HK-2 (cell line): ENCODE results near the gene MYDGF.
"Not testable (repeated sequence)": the region's sequence is repeated elsewhere in the genome, so short reads cannot be mapped to it uniquely, and the experiment has no call there.

Source experiments
- DNase-seq: peaks from one replicate; pipeline ENCODE4 v3.0.0-alpha.2; 2018; ENCODE audit not compliant: unreplicated experiment

MYDGF gene

GRCh38 chr19:4669723-4670480, at the start of gene MYDGF:
TSS of gene MYDGF (minus strand) at chr19:4670342. CDS start at chr19:4670334, 8 bp downstream.
- peak; percentile 90 for DNase-seq

- no peak for DNase-seq
Observed at GRCh38 chr19:4719499-4719866, 49.3 kb upstream of the MYDGF start.

- DNase-seq, result no peak
Observed at GRCh38 chr19:4717966-4718701, 48.0 kb upstream of the MYDGF start.

- no peak for DNase-seq
Observed at GRCh38 chr19:4717191-4717965, 47.2 kb upstream of the MYDGF start.

- no peak for DNase-seq
Observed at GRCh38 chr19:4715529-4716221, 45.5 kb upstream of the MYDGF start.

GRCh38 chr19:4715178-4715528, 45.0 kb upstream of the MYDGF start:
- DNase-seq, result not testable (repeated sequence)

- DNase-seq, result no peak
Observed at GRCh38 chr19:4714016-4714415, 43.9 kb upstream of the MYDGF start.

- DNase-seq, result peak; percentile 97
Observed at GRCh38 chr19:4713384-4713951, 43.3 kb upstream of the MYDGF start.

- DNase-seq, result no peak
Observed at GRCh38 chr19:4712771-4713170, 42.6 kb upstream of the MYDGF start.

GRCh38 chr19:4711211-4711610, 41.1 kb upstream of the MYDGF start:
- no peak for DNase-seq

GRCh38 chr19:4710281-4710600, 40.1 kb upstream of the MYDGF start:
- DNase-seq, result no peak

GRCh38 chr19:4709440-4710280, 39.5 kb upstream of the MYDGF start:
- DNase-seq, result peak; percentile 44

GRCh38 chr19:4707956-4708650, 38.0 kb upstream of the MYDGF start:
- DNase-seq, result no peak

- DNase-seq, result no peak
Observed at GRCh38 chr19:4707322-4707721, 37.2 kb upstream of the MYDGF start.

- DNase-seq, result peak; percentile 64
Observed at GRCh38 chr19:4705413-4706131, 35.4 kb upstream of the MYDGF start.

GRCh38 chr19:4704317-4704673, 34.2 kb upstream of the MYDGF start:
- DNase-seq, result no peak

GRCh38 chr19:4703671-4704316, 33.7 kb upstream of the MYDGF start:
- no peak for DNase-seq

GRCh38 chr19:4702764-4703163, 32.6 kb upstream of the MYDGF start:
- no peak for DNase-seq

GRCh38 chr19:4701557-4701956, 31.4 kb upstream of the MYDGF start:
- no peak for DNase-seq
